K562 (cell line): Measurements from ENCODE around the gene SLC26A1. TPM values are rescaled to one million over a fixed set of nuclear protein-coding genes. Genes with fewer than 3 reads are reported as not detected.
A peak's percentile ranks its signal among the peaks of the same experiment; 100 is the strongest.

ENCODE experiments used
- FOSL1 ChIP-seq: fragments of 200-800 bp; sonication (Bioruptor generic); conservative IDR thresholded peaks from 2 replicates; pipeline ENCODE4 v1.6.1; 2016; ENCODE audit warnings: missing genetic modification characterization, missing compliant biosample characterization
- SAP30 ChIP-seq: fragments of 200-600 bp; sonication (generic); IDR thresholded peaks from 2 replicates; pipeline ENCODE4 v1.6.1; 2012; ENCODE audit warnings: borderline replicate concordance, low read depth, mild to moderate bottlenecking, moderate library complexity, low read length, control low read depth, inconsistent platforms; ENCODE audit not compliant: insufficient read depth, poor library complexity, severe bottlenecking
- SLC30A9 ChIP-seq: fragments of 250-450 bp; sonication (Bioruptor Pico); IDR thresholded peaks from 2 replicates; pipeline ENCODE4 v1.8.0; 2022; ENCODE audit warnings: mild to moderate bottlenecking, moderate library complexity
- TARDBP ChIP-seq: fragments of 450-650 bp; IDR thresholded peaks from 2 replicates; pipeline ENCODE4 v1.6.1; 2016
- polyA plus RNA-seq, 8 experiments: library from polyadenylated mRNA; depleted of rRNA in 4 of 8; stranded (reverse) in 5 of 8; unstranded in 3 of 8; fragments of >200 nt; fragmentation: Nextera tagmentation in 2 of 8; fragmentation: Illumina TruSeq in 1 of 8; extraction: Ambion mirVana in 2 of 8; extraction: Trizol in 1 of 8; gene quantifications; 2 replicates each; pipeline versions ENCODE4 v1.2.1 to v1.2.3, GENCODE V29; 2011 to 2014; ENCODE audit warnings: inconsistent platforms in 1 of 8, missing spikeins in 1 of 8
- total RNA-seq, 7 experiments: library from RNA; depleted of rRNA in 6 of 7; stranded (reverse); fragments of >200 nt in 6 of 7; fragmentation: Illumina TruSeq in 2 of 7; extraction: Trizol in 2 of 7; gene quantifications; 2 replicates each; pipeline versions ENCODE4 v1.2.1 to v1.2.3, GENCODE V29; 2011 to 2021; ENCODE audit warnings: low replicate concordance in 1 of 7
- TF ChIP-seq, protein P1 (sequence below), 3 experiments: fragments of 200-800 bp in 1 of 3; sonication (Bioruptor generic) in 1 of 3; sonication (generic) in 1 of 3; formaldehyde crosslinking in 1 of 3; IDR thresholded peaks; 2 replicates each; pipeline versions ENCODE4 v1.6.1 to v1.8.0; 2016 to 2022; ENCODE audit warnings: mild to moderate bottlenecking in 2 of 3, missing compliant biosample characterization in 2 of 3, missing genetic modification characterization in 2 of 3, missing genetic modification reagents in 1 of 3
- TF ChIP-seq, protein P2 (sequence below), 2 experiments: fragments of 450-650 bp in 1 of 2; sonication (generic) in 1 of 2; formaldehyde crosslinking in 1 of 2; IDR thresholded peaks; 2 replicates each; pipeline versions ENCODE4 v1.7.1 to v1.9.0; 2016 to 2022; ENCODE audit warnings: inconsistent platforms in 1 of 2, mild to moderate bottlenecking in 1 of 2, missing genetic modification reagents in 1 of 2
- TF ChIP-seq, protein P3 (sequence below): IDR thresholded peaks from 2 replicates; pipeline ENCODE4 v1.6.1; 2014; ENCODE audit warnings: antibody characterized with exemption
- TF ChIP-seq, protein P4 (sequence below), 2 experiments: fragments of 250-450 bp in 1 of 2; fragments of 450-650 bp in 1 of 2; sonication (Bioruptor Pico) in 1 of 2; IDR thresholded peaks; 2 replicates each; pipeline versions ENCODE4 v1.6.1 to v1.8.0; 2016 to 2021; ENCODE audit warnings: mild to moderate bottlenecking in 2 of 2, moderate library complexity in 2 of 2, missing compliant biosample characterization in 1 of 2, missing genetic modification characterization in 1 of 2
- TF ChIP-seq, protein P5 (sequence below): fragments of 450-650 bp; conservative IDR thresholded peaks from 2 replicates; pipeline ENCODE4 v1.6.1; 2016; ENCODE audit warnings: missing genetic modification characterization, low read depth, mild to moderate bottlenecking, missing compliant biosample characterization, moderate library complexity

Gene SLC26A1
- total and polyA plus RNA-seq, 9 of the 15 experiments (the other 6 are each of a cell fraction or from before 2014, with no cell fraction given), result 0.11 to 4.2 (median 0.95) TPM

DNA sequence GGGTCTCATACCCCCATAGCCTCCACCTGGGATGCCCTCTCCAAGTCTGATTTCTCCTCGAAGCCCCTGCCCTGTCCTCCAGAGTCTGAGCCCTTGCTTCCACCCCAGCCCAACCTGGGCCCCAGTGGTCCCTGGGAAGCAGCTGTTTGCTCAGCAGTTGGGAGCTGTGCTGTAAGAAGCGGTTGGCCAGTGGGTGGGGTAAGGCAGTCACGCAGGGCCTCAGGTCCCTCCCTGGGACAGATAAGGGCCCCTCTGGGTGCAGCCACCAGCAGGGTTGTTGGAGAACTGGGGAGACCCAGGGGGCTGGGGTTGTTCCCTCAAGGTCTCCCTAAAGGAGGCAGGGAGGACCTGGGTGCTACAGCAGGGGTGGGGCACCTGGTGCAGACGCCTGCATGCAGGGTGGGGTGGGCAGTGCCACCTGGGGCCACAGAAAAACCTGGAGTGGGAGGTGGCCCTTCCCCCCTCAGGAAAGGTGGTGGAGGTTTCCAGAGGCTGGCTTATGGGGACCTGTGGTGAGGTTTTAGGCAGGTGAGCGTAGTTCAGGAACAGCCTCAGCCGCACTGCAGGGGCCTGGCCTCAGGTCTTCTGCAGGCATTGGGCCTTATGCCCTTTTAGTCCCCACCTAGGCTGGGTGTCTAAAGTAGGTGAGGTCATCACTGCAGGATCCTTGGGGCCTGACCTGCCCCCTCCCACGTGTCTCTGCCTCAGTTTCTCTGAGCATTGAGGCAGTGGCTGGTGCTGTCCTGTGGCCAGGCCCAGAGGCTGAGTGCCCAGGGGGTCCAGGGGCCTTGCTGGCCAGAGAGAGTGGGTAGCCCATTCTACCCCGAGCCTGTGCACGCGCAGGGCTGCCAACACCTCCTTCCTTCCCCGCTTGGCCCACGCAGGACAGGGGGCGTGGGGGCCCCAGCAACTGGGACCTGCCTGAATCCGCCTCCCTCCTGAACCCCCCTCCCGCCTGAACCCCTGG, 3.1 kb upstream of the SLC26A1 start (continued):
- TF ChIP-seq, protein P1, sequence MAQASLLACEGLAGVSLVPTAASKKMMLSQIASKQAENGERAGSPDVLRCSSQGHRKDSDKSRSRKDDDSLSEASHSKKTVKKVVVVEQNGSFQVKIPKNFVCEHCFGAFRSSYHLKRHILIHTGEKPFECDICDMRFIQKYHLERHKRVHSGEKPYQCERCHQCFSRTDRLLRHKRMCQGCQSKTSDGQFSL (CRISPR knock-in tag; IDR thresholded peaks at IDR 0.05), result 0 out of 2 replicates have a peak, but pooled peaks have one; percentile 22
- TF ChIP-seq, protein P1 (tag; IDR thresholded peaks at IDR 0.05), result no peak
- TF ChIP-seq, protein P2, sequence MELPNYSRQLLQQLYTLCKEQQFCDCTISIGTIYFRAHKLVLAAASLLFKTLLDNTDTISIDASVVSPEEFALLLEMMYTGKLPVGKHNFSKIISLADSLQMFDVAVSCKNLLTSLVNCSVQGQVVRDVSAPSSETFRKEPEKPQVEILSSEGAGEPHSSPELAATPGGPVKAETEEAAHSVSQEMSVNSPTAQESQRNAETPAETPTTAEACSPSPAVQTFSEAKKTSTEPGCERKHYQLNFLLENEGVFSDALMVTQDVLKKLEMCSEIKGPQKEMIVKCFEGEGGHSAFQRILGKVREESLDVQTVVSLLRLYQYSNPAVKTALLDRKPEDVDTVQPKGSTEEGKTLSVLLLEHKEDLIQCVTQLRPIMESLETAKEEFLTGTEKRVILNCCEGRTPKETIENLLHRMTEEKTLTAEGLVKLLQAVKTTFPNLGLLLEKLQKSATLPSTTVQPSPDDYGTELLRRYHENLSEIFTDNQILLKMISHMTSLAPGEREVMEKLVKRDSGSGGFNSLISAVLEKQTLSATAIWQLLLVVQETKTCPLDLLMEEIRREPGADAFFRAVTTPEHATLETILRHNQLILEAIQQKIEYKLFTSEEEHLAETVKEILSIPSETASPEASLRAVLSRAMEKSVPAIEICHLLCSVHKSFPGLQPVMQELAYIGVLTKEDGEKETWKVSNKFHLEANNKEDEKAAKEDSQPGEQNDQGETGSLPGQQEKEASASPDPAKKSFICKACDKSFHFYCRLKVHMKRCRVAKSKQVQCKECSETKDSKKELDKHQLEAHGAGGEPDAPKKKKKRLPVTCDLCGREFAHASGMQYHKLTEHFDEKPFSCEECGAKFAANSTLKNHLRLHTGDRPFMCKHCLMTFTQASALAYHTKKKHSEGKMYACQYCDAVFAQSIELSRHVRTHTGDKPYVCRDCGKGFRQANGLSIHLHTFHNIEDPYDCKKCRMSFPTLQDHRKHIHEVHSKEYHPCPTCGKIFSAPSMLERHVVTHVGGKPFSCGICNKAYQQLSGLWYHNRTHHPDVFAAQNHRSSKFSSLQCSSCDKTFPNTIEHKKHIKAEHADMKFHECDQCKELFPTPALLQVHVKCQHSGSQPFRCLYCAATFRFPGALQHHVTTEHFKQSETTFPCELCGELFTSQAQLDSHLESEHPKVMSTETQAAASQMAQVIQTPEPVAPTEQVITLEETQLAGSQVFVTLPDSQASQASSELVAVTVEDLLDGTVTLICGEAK (IDR thresholded peaks at IDR 0.05), result no peak
- TF ChIP-seq, protein P2 (CRISPR knock-in tag; IDR thresholded peaks at IDR 0.05), result no peak
- TF ChIP-seq SLC30A9 (CRISPR knock-in tag) (no peak), SAP30 (no peak), TARDBP (no peak), FOSL1 (tag) (no peak; the same call in 1 of the 2 replicates)
- TF ChIP-seq, protein P3, sequence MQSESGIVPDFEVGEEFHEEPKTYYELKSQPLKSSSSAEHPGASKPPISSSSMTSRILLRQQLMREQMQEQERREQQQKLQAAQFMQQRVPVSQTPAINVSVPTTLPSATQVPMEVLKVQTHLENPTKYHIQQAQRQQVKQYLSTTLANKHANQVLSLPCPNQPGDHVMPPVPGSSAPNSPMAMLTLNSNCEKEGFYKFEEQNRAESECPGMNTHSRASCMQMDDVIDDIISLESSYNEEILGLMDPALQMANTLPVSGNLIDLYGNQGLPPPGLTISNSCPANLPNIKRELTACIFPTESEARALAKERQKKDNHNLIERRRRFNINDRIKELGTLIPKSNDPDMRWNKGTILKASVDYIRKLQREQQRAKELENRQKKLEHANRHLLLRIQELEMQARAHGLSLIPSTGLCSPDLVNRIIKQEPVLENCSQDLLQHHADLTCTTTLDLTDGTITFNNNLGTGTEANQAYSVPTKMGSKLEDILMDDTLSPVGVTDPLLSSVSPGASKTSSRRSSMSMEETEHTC, result peak; percentile 87
- TF ChIP-seq, protein P4, sequence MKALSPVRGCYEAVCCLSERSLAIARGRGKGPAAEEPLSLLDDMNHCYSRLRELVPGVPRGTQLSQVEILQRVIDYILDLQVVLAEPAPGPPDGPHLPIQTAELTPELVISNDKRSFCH (CRISPR knock-in tag; IDR thresholded peaks at IDR 0.05), result no peak
- TF ChIP-seq, protein P4 (tag; IDR thresholded peaks at IDR 0.05), result no peak
- TF ChIP-seq, protein P5, sequence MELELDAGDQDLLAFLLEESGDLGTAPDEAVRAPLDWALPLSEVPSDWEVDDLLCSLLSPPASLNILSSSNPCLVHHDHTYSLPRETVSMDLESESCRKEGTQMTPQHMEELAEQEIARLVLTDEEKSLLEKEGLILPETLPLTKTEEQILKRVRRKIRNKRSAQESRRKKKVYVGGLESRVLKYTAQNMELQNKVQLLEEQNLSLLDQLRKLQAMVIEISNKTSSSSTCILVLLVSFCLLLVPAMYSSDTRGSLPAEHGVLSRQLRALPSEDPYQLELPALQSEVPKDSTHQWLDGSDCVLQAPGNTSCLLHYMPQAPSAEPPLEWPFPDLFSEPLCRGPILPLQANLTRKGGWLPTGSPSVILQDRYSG (tag), result peak; percentile 36; the same call in 1 of the 2 replicates
